ENCODE data around the gene ERFL.
A peak's percentile ranks its signal among the peaks of the same experiment; 100 is the strongest.

ERFL gene

DNA sequence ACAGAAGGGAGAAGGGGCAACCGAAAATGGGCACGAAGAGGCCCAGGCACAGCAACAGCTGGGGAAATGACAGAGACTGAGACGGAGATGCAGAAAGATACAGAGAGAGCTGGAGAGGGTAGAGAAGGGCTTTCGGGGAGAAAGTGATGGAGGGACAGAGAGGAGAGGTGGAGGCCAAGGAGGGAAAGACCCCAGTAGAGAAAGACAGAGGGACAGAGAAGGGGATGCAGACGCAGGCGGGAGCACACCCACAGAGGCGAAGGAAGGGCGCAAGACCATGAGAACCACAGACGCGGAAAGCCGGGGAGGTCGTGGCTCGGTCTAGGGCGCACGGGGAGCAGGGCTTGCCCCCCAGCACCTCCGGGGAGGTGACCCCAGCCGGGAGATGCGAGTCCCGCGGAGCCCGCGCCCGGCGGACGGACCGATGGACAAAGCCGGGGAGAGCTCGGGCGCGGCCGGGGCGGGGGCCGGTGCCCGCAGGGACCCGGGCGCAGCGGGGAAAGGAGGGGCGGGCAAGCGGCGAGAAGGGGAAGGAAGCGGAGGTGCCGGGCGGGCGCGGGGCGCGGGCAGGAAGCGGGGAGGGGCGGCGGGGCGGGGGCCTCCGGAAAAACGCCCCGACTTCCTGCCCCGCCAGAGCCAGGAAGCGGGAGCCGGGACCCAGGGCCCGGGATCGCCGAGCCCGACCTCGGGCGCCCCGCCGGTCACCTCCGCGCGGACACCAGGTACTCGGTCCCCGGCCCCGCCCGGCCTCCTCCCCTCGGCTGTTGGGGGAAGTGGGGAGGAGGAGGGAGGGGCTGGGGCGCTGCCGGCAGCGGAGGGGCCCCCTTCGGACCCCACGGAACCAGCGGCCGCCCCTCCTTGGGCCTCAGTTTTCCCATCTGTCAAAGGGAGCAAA is 45.4 kb downstream of the ERFL start, which contains the start of gene ARHGEF1:
TSS of gene ARHGEF1 (plus strand) at position 617 of the 895 bp plus-strand sequence. CDS start 4,899 bp downstream, outside the sequence.
- TF ChIP-seq, protein P1, sequence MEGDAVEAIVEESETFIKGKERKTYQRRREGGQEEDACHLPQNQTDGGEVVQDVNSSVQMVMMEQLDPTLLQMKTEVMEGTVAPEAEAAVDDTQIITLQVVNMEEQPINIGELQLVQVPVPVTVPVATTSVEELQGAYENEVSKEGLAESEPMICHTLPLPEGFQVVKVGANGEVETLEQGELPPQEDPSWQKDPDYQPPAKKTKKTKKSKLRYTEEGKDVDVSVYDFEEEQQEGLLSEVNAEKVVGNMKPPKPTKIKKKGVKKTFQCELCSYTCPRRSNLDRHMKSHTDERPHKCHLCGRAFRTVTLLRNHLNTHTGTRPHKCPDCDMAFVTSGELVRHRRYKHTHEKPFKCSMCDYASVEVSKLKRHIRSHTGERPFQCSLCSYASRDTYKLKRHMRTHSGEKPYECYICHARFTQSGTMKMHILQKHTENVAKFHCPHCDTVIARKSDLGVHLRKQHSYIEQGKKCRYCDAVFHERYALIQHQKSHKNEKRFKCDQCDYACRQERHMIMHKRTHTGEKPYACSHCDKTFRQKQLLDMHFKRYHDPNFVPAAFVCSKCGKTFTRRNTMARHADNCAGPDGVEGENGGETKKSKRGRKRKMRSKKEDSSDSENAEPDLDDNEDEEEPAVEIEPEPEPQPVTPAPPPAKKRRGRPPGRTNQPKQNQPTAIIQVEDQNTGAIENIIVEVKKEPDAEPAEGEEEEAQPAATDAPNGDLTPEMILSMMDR (IDR thresholded peaks at IDR 0.05; ENCODE audit: low read depth, low read length): no peak

DNA sequence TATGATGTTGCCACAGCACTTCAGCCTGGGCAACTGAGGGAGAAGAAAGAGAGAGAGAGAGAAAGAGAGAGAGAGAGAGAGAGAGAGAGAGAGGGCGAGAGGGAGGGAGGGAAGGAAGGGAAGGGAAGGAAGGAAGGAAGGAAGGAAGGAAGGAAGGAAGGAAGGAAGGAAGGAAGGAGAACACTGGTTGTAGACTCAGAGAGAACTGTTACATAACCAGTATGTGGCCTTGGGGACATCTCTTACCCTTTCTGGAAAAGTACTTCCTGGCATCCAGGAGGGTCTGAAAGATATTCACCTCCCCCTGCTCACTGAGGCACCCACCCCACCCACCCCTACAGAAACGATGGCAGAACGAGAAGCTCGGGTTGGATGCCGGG is 47.9 kb downstream of the ERFL start:
- TF ChIP-seq, protein P1 (IDR thresholded peaks at IDR 0.05; ENCODE audit: low read depth, low read length): no peak
- DNase-seq (ENCODE audit: low read depth in 2 of 2): no peak
- H3K4me3 ChIP-seq (replicated peaks in 1 of 2; ENCODE audit: low read depth in 2 of 2, low read length in 2 of 2): no peak overlapping the region

More for the DNA sequence above, 45.4 kb downstream of the ERFL start, which contains the start of gene ARHGEF1:
- DNase-seq (ENCODE audit: low read depth in 2 of 2): peak in 1 of 2 donors; percentile 39
- peak within 1 kb of the TSS; percentile 59 to 96 for H3K4me3 ChIP-seq (replicated peaks in 1 of 2; ENCODE audit: low read depth in 2 of 2, low read length in 2 of 2)

DNA sequence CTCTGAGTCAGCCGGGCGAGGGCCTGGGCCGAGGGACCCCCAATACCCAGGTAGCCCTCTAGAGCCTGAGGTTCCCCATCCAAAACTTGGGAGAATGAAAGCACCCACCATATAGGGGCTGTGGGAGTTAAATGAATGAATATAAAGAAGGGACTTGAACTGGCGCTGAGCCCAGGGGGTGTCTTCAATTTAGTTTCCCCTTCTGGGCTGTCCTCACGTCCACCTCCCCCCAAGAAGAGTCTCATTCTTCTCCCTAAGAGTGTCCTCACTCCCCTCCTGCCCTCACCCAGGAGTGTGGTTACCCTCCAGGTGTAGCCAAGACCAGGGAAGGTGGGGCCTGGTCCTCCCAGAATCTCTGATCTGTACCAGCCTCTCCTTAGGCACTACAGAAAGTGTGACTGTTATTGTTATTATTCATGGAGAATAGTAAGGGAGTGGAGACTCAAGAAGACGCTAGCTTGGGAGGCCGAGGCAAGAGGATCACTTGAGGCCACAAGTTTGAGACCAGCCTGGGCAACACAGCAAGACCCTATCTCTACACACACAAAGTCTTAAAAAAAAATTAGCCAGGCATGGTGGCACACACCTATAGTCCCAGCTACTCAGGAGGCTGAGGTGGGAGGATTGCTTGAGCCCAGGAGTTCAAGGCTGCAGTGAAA is 48.5 kb downstream of the ERFL start:
- H3K4me3 ChIP-seq (replicated peaks in 1 of 2; ENCODE audit: low read depth in 2 of 2, low read length in 2 of 2): no peak overlapping the region
- no peak for DNase-seq (ENCODE audit: low read depth in 2 of 2)
- TF ChIP-seq, protein P1 (IDR thresholded peaks at IDR 0.05; ENCODE audit: low read depth, low read length): no peak

DNA sequence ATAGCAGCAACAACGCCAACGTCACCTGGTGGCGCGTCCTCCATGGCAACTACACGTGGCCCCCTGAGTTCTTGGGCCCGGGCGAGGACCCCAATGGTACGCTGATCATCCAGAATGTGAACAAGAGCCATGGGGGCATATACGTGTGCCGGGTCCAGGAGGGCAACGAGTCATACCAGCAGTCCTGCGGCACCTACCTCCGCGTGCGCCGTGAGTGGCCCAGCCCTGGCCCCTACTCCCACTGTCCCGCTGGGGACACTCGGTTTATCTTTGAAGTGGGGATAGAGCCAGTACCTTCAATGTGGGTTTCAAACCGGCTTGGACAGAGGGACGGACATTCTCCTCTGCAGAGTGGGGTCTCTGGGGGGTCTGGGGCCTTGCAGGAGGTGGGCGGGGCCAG is 49.2 kb downstream of the ERFL start:
- DNase-seq (ENCODE audit: low read depth in 2 of 2): no peak
- TF ChIP-seq, protein P1 (IDR thresholded peaks at IDR 0.05; ENCODE audit: low read depth, low read length): no peak
- H3K4me3 ChIP-seq (replicated peaks in 1 of 2; ENCODE audit: low read depth in 2 of 2, low read length in 2 of 2): no peak overlapping the region

DNA sequence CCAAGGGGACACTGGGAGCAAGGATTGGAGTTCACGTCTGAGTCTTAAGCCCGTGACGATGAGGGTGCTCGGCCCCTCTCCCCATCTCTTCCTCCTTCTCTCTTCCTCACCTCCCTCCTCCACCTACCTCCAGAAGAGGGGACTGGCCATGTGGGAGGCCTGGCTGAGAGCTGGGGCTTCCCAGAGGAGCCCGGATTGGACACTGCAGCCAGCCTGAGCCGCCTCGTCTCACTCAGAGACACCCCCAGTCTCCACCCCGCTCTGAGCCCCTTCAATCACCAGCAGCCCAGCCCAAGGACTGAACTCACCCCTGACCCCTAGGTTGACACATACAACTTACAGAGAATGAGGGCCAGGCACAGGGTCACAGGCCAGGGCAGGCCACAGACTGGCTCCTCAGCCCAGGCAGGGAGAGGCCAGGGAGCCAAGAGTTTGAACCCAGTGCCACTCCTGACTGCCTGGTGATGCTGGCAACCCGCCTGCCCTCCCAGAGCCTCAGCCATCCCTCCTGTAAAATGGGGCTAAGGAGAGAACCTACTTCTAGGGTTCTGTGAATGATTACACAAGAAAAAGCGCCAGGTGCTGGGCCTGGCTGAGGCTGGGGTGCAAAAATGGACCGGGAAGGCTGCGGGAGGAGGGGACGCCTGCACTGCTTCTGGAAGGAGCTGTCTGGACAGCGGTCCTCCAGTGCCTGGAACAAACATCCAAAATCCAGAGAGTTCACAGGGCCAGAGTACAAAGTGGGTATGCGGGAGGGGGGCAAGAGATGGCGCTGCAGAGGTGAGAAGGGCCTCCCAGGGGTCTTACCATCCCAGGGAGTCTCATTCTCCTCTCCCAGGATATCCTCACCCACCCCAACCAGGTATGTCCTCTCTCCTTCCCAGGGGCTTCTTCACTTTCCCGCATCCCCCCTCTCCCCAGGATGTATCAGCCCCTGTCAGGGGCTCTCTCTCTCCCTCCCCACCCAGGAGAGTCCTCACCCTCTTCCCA is 50.0 kb downstream of the ERFL start:
- DNase-seq (ENCODE audit: low read depth in 2 of 2): no peak
- TF ChIP-seq, protein P1 (IDR thresholded peaks at IDR 0.05; ENCODE audit: low read depth, low read length): no peak
- no peak overlapping the region for H3K4me3 ChIP-seq (replicated peaks in 1 of 2; ENCODE audit: low read depth in 2 of 2, low read length in 2 of 2)
